Measurements from ENCODE around the gene C22orf23.

DNA sequence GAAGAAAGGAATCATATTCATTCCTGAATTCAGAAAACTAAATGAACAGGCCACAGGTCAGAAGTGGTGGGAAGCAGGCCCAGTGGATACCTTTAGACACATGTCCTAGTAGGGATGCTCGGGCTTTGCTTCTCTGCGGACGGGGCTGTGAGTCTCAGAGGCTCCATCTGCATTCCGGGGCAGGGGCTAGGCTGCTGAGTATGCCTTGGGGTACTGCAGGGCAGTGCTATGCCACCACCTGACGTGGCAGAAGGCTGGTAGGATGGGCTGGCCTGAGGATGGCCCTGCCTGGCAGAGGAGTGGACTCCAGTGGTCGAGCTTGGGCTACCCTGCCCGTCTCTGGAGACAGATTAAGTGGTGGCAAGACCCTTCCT lies 9.6 kb downstream of the C22orf23 start:
- TF ChIP-seq POLR2A (IDR thresholded peaks at IDR 0.05), result no peak
- no peak for TF ChIP-seq CTCF (IDR thresholded peaks at IDR 0.05)
